SK-N-SH treated with all-trans-retinoic acid at 6 μM for 48 hours (cell line): ENCODE measurements around the gene SPTLC1.

ENCODE experiments used
- ARNTL ChIP-seq: fragments of 450-650 bp; formaldehyde crosslinking; IDR thresholded peaks from 2 replicates; pipeline ENCODE4 v1.5.0; 2020; ENCODE audit warnings: low read depth, mild to moderate bottlenecking, moderate library complexity, borderline replicate concordance
- PATZ1 ChIP-seq: fragments of 250-450 bp; sonication (Bioruptor Pico); IDR thresholded peaks from 2 replicates; pipeline ENCODE4 v1.8.0; 2020; ENCODE audit warnings: mild to moderate bottlenecking, moderate library complexity, borderline replicate concordance

DNA sequence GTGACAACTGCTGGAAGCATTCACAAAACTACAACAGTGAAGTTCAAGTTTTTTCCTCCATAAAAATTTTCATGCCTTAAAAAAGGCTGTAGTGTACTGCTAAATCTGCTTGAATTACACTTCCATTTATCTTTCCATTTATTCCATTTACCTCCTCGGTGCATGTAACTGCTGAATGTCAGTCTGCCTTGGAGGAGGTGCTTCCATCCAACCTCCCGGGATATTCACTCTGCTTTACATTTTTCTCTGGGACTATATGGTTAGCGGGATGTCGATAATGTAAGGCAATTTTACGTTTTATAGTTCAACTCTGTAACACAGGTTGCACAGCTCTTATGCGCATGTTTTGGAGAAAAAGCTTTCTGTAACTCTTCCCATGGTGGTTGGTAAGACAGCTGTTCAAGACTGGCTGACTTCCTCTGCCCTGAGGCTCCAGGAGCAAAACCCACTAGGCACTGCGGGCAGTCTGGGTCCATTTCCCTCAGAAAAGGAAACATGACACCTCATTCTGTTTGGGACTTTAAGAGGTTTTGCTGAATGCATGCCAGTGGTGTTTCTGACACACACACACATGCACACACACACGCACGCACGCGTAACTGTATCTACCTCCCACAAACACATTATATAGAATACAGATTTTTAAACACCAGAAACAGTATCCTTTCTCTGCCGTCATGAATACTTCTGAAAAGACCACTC, 66.1 kb downstream of the SPTLC1 start:
- TF ChIP-seq ARNTL (CRISPR knock-in tag) (no peak), PATZ1 (CRISPR knock-in tag) (no peak)
